PC-9 (cell line): ENCODE measurements around the gene TTC28. TPM values are rescaled to one million over a fixed set of nuclear protein-coding genes. Genes with fewer than 3 reads are reported as not detected.

ENCODE experiments used
- BruUV-seq: library from RNA; stranded (reverse); fragments of 400-500 nt; replicated peaks from 2 replicates; lab custom pipeline; 2021; lab: Mats Ljungman, UMichigan
- CTCF ChIA-PET: fragments of 300-600 bp; sonication (Branson Sonifier 250); formaldehyde crosslinking; loops from one replicate; lab custom pipeline; 2022; ENCODE audit warnings: antibody characterized with exemption; lab: Charles Lee
- POLR2A ChIA-PET: fragments of 300-600 bp; sonication (Branson Sonifier 250); formaldehyde crosslinking; loops from one replicate; lab custom pipeline; 2022; ENCODE audit warnings: antibody characterized with exemption; ENCODE audit not compliant: unreplicated experiment; lab: Charles Lee
- DNase-seq, 2 experiments: peaks; one replicate each; pipeline versions ENCODE4 v3.0.0 to v3.0.0-alpha.2; 2015 to 2022; ENCODE audit warnings: mixed read lengths in 1 of 2
- H2AFZ ChIP-seq: fragments of 200-600 bp; sonication (generic); 2 replicates; pipeline ENCODE4 v1.8.1; 2017; ENCODE audit warnings: antibody characterized with exemption
- H3F3A ChIP-seq: fragments of 200-600 bp; sonication (generic); 2 replicates; pipeline ENCODE4 v1.8.1; 2017; ENCODE audit warnings: antibody characterized with exemption, mild to moderate bottlenecking, low read depth; ENCODE audit not compliant: insufficient read depth
- H3K27ac ChIP-seq: fragments of 200-600 bp; sonication (generic); 2 replicates; pipeline ENCODE4 v1.6.1; 2016; ENCODE audit warnings: mixed run types
- H3K27me3 ChIP-seq: fragments of 200-600 bp; sonication (generic); 2 replicates; pipeline ENCODE4 v1.6.1; 2016; ENCODE audit warnings: low read depth, mixed run types; ENCODE audit not compliant: insufficient read depth
- H3K36me3 ChIP-seq: fragments of 200-600 bp; sonication (generic); 2 replicates; pipeline ENCODE4 v1.6.1; 2016; ENCODE audit warnings: low read depth, mixed run types
- H3K4me1 ChIP-seq: fragments of 200-600 bp; sonication (generic); replicated peaks from 2 replicates; pipeline ENCODE4 v1.6.1; 2016; ENCODE audit warnings: mixed run types; ENCODE audit not compliant: insufficient read depth
- H3K4me2 ChIP-seq: fragments of 200-600 bp; sonication (generic); 2 replicates; pipeline ENCODE4 v1.6.1; 2017; ENCODE audit warnings: mixed run types
- H3K4me3 ChIP-seq: fragments of 200-600 bp; sonication (generic); 2 replicates; pipeline ENCODE4 v1.6.1; 2016; ENCODE audit warnings: mixed run types
- H3K79me2 ChIP-seq: fragments of 200-600 bp; sonication (generic); 2 replicates; pipeline ENCODE4 v1.6.1; 2017; ENCODE audit warnings: low read depth, mixed run types
- H3K9me2 ChIP-seq: fragments of 200-600 bp; sonication (generic); 2 replicates; pipeline ENCODE4 v1.8.1; 2017; ENCODE audit warnings: mild to moderate bottlenecking; ENCODE audit not compliant: insufficient read depth
- H3K9me3 ChIP-seq: fragments of 200-600 bp; sonication (generic); 2 replicates; pipeline ENCODE4 v1.8.1; 2016; ENCODE audit warnings: low read depth; ENCODE audit not compliant: insufficient read depth
- H4K20me1 ChIP-seq: fragments of 200-600 bp; sonication (generic); 2 replicates; pipeline ENCODE4 v1.8.1; 2017; ENCODE audit not compliant: insufficient read depth
- EZH2 ChIP-seq: fragments of 200-600 bp; sonication (generic); IDR thresholded peaks from 2 replicates; pipeline ENCODE4 v1.8.0; 2017; ENCODE audit warnings: antibody characterized with exemption, low read depth
- intact Hi-C: fragments of 100-400 bp; cut with micrococcal nuclease; formaldehyde crosslinking; loops from one replicate; pipeline ENCODE4 v1.10.0; 2022; ENCODE audit not compliant: unreplicated experiment
- total RNA-seq: library from RNA; stranded (reverse); gene quantifications from 2 replicates; pipeline ENCODE4 v1.2.3, GENCODE V29; 2021
- TF ChIP-seq, protein P1 (sequence below): fragments of 200-600 bp; sonication (generic); conservative IDR thresholded peaks from 2 replicates; pipeline ENCODE4 v1.6.1; 2017; ENCODE audit warnings: mixed run types, antibody characterized with exemption, mild to moderate bottlenecking, moderate library complexity

The TTC28 gene
- total RNA-seq, 1 experiment from 2014 or later = 6.7 TPM

DNA sequence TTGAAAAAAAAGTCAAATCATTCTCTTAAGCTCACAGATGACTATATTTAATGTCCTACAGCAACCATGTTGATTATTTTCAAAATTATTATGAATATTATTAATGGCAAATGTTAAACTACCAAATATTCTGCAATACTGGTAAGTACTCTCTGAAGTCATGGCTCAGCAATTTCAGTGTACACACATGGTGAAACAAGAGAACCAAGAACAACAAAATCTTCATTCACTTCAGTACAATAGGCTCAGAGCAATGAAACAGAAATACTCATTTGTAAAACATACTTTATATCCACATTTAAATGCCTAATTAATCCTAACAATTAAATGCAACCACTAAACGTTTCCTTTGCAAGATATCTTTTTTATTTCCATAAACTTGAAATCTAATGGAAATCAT is 347.2 kb downstream of the TTC28 start:
- no peaks in the 10 kb centered on the region for H3K4me1 ChIP-seq
- BruUV-seq = no TSS peak
- no peaks in the 10 kb centered on the region; the same call in 1 of the 2 replicates for H3K27me3 ChIP-seq
- no peak for TF ChIP-seq EZH2
- TF ChIP-seq, protein P1, sequence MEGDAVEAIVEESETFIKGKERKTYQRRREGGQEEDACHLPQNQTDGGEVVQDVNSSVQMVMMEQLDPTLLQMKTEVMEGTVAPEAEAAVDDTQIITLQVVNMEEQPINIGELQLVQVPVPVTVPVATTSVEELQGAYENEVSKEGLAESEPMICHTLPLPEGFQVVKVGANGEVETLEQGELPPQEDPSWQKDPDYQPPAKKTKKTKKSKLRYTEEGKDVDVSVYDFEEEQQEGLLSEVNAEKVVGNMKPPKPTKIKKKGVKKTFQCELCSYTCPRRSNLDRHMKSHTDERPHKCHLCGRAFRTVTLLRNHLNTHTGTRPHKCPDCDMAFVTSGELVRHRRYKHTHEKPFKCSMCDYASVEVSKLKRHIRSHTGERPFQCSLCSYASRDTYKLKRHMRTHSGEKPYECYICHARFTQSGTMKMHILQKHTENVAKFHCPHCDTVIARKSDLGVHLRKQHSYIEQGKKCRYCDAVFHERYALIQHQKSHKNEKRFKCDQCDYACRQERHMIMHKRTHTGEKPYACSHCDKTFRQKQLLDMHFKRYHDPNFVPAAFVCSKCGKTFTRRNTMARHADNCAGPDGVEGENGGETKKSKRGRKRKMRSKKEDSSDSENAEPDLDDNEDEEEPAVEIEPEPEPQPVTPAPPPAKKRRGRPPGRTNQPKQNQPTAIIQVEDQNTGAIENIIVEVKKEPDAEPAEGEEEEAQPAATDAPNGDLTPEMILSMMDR = no peak
- H3K27ac ChIP-seq = no peak overlapping the region
- intact Hi-C loops = no loop called here
- DNase-seq = no peak
- H3K4me3 ChIP-seq = no peak overlapping the region
- H2AFZ ChIP-seq = no peak overlapping the region
- H3K79me2 ChIP-seq = no peaks in the 10 kb centered on the region
- no peaks in the 10 kb centered on the region for H3K9me2 ChIP-seq
- H3K4me2 ChIP-seq = no peak overlapping the region
- no peaks in the 10 kb centered on the region for H4K20me1 ChIP-seq
- no peaks in the 10 kb centered on the region for H3F3A ChIP-seq
- no peaks in the 10 kb centered on the region for H3K9me3 ChIP-seq
- H3K36me3 ChIP-seq = no peaks in the 10 kb centered on the region
- POLR2A ChIA-PET = interaction anchor here (0.6 kb wide), 1 partner anchor 275 kb away, joined by 10 read pairs; no protein-coding TSS in a partner anchor
- CTCF ChIA-PET = no interaction called here

DNA sequence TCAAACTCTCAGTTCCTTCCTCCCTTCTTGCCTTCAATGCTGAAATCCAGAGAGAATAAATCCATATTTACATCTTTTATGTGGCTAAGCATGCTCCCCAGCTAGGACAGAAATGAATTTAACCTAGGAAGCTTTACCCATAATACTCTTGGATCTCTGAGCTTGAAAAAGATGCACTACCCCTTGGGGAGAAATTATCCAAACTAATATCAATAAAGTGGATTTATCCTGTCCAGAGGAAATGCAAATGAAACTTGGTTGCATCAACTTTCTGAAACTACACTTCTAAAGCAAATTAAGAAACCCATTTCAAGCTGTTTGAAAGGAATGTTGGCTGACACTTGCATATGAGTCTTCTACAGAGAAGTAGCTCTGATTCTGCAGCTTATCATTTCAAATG is 347.9 kb downstream of the TTC28 start:
- H3K4me1 ChIP-seq = no peaks in the 10 kb centered on the region
- no peaks in the 10 kb centered on the region for H3K79me2 ChIP-seq
- ChIA-PET CTCF (no interaction called here), POLR2A (no interaction called here)
- no peak for DNase-seq
- H3K4me2 ChIP-seq = no peak overlapping the region
- no peaks in the 10 kb centered on the region for H3K9me2 ChIP-seq
- no peaks in the 10 kb centered on the region for H3F3A ChIP-seq
- no peaks in the 10 kb centered on the region for H3K9me3 ChIP-seq
- no peak overlapping the region for H3K27ac ChIP-seq
- no peaks in the 10 kb centered on the region for H4K20me1 ChIP-seq
- no peak for TF ChIP-seq EZH2
- TF ChIP-seq, protein P1 = no peak
- intact Hi-C loops = no loop called here
- H3K4me3 ChIP-seq = no peak overlapping the region
- no peak overlapping the region for H2AFZ ChIP-seq
- H3K27me3 ChIP-seq = no peaks in the 10 kb centered on the region; the same call in 1 of the 2 replicates
- no TSS peak for BruUV-seq
- H3K36me3 ChIP-seq = no peaks in the 10 kb centered on the region

DNA sequence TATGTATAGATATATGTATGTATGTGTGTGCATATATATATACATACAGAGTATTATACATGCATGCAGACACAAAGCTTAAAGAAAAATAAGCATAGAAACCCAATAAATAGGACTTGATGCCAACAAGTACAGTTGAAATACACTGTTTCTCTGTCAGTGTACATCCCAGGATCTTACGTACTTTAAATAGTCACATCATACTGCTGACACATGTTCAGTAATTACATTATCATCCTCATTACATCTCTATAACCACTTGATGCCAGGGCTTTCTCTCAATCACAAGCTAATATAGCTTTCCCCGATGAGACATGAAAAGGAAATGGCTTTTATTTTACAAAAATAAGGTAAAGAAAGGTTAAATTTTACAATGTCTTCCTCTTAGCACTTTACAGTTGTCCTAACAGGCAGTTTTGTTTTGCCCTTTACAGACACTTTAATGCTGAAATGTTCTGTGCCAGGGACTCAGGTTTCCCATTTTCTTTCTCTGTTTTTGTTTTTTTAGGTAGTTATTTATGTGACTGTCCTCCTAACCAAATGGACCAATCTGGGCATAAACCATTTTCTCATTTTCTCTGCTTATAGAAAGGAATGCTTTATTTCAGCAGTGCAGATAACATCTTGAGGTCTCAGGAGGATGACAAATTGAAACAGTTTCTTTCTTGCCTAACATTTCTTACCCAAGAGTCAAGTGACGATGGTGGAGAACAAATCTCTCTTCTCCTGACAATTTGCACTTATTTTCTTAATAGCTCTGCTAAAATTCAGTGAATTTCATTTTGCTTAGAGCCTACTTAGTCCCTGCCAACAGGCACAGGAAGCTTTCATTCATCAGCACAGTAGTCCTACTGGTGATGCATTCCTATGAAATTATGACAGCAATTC is 350.2 kb downstream of the TTC28 start:
- Histone ChIP-seq H3K4me1 (no peaks in the 10 kb centered on the region), H3K36me3 (no peaks in the 10 kb centered on the region), H3K4me2 (no peak overlapping the region), H3K9me2 (no peaks in the 10 kb centered on the region), H3K79me2 (no peaks in the 10 kb centered on the region), H3K4me3 (no peak overlapping the region), H3K9me3 (no peaks in the 10 kb centered on the region), H3K27ac (no peak overlapping the region), H4K20me1 (no peaks in the 10 kb centered on the region), H3K27me3 (no peaks in the 10 kb centered on the region; the same call in 1 of the 2 replicates), H3F3A (no peaks in the 10 kb centered on the region), H2AFZ (no peak overlapping the region)
- ChIA-PET POLR2A (interaction anchor here (0.5 kb wide), 1 partner anchor 9 kb away, joined by 8 read pairs; no protein-coding TSS in a partner anchor), CTCF (no interaction called here)
- DNase-seq = no peak
- intact Hi-C loops = no loop called here
- TF ChIP-seq, protein P1 = no peak
- no peak for TF ChIP-seq EZH2
- no TSS peak for BruUV-seq
